ENCODE measurements around the gene SUCLA2.

Gene SUCLA2

GRCh38 chr13:48014359-48014758, 13.3 kb upstream of the SUCLA2 start:
- Histone ChIP-seq H3K9me2 (replicated peaks; ENCODE audit: insufficient read depth, low read length) (no peaks in the 10 kb centered on the region), H3K4me2 (ENCODE audit: low read depth, low read length, poor library complexity, severe bottlenecking) (no peak overlapping the region), H3K27me3 (ENCODE audit: low read length) (no peaks in the 10 kb centered on the region), H3F3A (ENCODE audit: insufficient read depth) (no peaks in the 10 kb centered on the region), H3K79me2 (ENCODE audit: insufficient read depth, low read length) (no peaks in the 10 kb centered on the region), H3K27ac (ENCODE audit: low read depth, low read length) (no peak overlapping the region), H3K9ac (ENCODE audit: low read length) (no peak overlapping the region), H3K4me3 (ENCODE audit: insufficient read depth, low read length, poor library complexity, severe bottlenecking) (no peak overlapping the region), H3K36me3 (ENCODE audit: low read length) (no peaks in the 10 kb centered on the region), H3K9me3 (ENCODE audit: insufficient read depth, low read length) (no peaks in the 10 kb centered on the region), H2AFZ (ENCODE audit: low read depth, low read length, severe bottlenecking) (no peak overlapping the region), H4K20me1 (ENCODE audit: low read depth, low read length) (no peaks in the 10 kb centered on the region)
- TF ChIP-seq EZH2phosphoT487 (conservative IDR thresholded peaks at IDR 0.05; ENCODE audit: low read length) = no peak
- no peak for TF ChIP-seq CTCF (IDR thresholded peaks at IDR 0.05; ENCODE audit: insufficient read depth, low read length, poor library complexity, severe bottlenecking)

GRCh38 chr13:48012668-48013067, 11.6 kb upstream of the SUCLA2 start:
- H3K36me3 ChIP-seq (ENCODE audit: low read length) = no peaks in the 10 kb centered on the region
- no peak overlapping the region for H3K4me3 ChIP-seq (ENCODE audit: insufficient read depth, low read length, poor library complexity, severe bottlenecking)
- H3K27me3 ChIP-seq (ENCODE audit: low read length) = no peaks in the 10 kb centered on the region
- H3K9me3 ChIP-seq (ENCODE audit: insufficient read depth, low read length) = no peaks in the 10 kb centered on the region
- H3K4me2 ChIP-seq (ENCODE audit: low read depth, low read length, poor library complexity, severe bottlenecking) = no peak overlapping the region
- H3K9ac ChIP-seq (ENCODE audit: low read length) = no peak overlapping the region
- no peaks in the 10 kb centered on the region for H4K20me1 ChIP-seq (ENCODE audit: low read depth, low read length)
- H3F3A ChIP-seq (ENCODE audit: insufficient read depth) = no peaks in the 10 kb centered on the region
- H3K27ac ChIP-seq (ENCODE audit: low read depth, low read length) = no peak overlapping the region
- H3K9me2 ChIP-seq (replicated peaks; ENCODE audit: insufficient read depth, low read length) = no peaks in the 10 kb centered on the region
- H2AFZ ChIP-seq (ENCODE audit: low read depth, low read length, severe bottlenecking) = no peak overlapping the region
- H3K79me2 ChIP-seq (ENCODE audit: insufficient read depth, low read length) = no peaks in the 10 kb centered on the region
- no peak for TF ChIP-seq CTCF (IDR thresholded peaks at IDR 0.05; ENCODE audit: insufficient read depth, low read length, poor library complexity, severe bottlenecking)
- no peak for TF ChIP-seq EZH2phosphoT487 (conservative IDR thresholded peaks at IDR 0.05; ENCODE audit: low read length)

- Histone ChIP-seq H3K27me3 (ENCODE audit: low read length) (no peaks in the 10 kb centered on the region), H3K79me2 (ENCODE audit: insufficient read depth, low read length) (no peaks in the 10 kb centered on the region), H3K9ac (ENCODE audit: low read length) (no peak overlapping the region), H3K4me3 (ENCODE audit: insufficient read depth, low read length, poor library complexity, severe bottlenecking) (no peak overlapping the region), H3K27ac (ENCODE audit: low read depth, low read length) (no peak overlapping the region), H3F3A (ENCODE audit: insufficient read depth) (no peaks in the 10 kb centered on the region), H3K36me3 (ENCODE audit: low read length) (no peaks in the 10 kb centered on the region), H3K4me2 (ENCODE audit: low read depth, low read length, poor library complexity, severe bottlenecking) (no peak overlapping the region), H4K20me1 (ENCODE audit: low read depth, low read length) (no peaks in the 10 kb centered on the region), H3K9me2 (replicated peaks; ENCODE audit: insufficient read depth, low read length) (no peaks in the 10 kb centered on the region), H2AFZ (ENCODE audit: low read depth, low read length, severe bottlenecking) (no peak overlapping the region), H3K9me3 (ENCODE audit: insufficient read depth, low read length) (no peaks in the 10 kb centered on the region)
- no peak for TF ChIP-seq EZH2phosphoT487 (conservative IDR thresholded peaks at IDR 0.05; ENCODE audit: low read length)
- no peak for TF ChIP-seq CTCF (IDR thresholded peaks at IDR 0.05; ENCODE audit: insufficient read depth, low read length, poor library complexity, severe bottlenecking)
These were observed 9.6 kb upstream of the SUCLA2 start for GRCh38 chr13:48010698-48011097.
